Ectodermal cell (in vitro differentiated cells): Measurements from ENCODE around the gene NDUFAF4.

Source experiments
- H3K27ac ChIP-seq: 2 replicates; pipeline ENCODE4 v1.7.0; 2013; ENCODE audit warnings: mild to moderate bottlenecking, low read depth, low read length; ENCODE audit not compliant: insufficient read depth, poor library complexity, severe bottlenecking
- H3K27me3 ChIP-seq: 2 replicates; pipeline ENCODE4 v1.7.0; 2013; ENCODE audit warnings: mild to moderate bottlenecking, low read length; ENCODE audit not compliant: insufficient read depth, control insufficient read depth, poor library complexity, severe bottlenecking
- H3K36me3 ChIP-seq: one replicate; pipeline ENCODE4 v1.7.0; 2013; ENCODE audit warnings: low read length; ENCODE audit not compliant: control insufficient read depth, insufficient read depth
- H3K4me1 ChIP-seq: one replicate; pipeline ENCODE4 v1.7.0; 2013; ENCODE audit warnings: low read length; ENCODE audit not compliant: control insufficient read depth, insufficient read depth
- H3K4me3 ChIP-seq: 2 replicates; pipeline ENCODE4 v1.7.0; 2013; ENCODE audit warnings: low read depth, low read length, control low read depth; ENCODE audit not compliant: insufficient read depth
- H3K9me3 ChIP-seq: 2 replicates; pipeline ENCODE4 v1.7.0; 2013; ENCODE audit warnings: mild to moderate bottlenecking, low read length, moderate library complexity; ENCODE audit not compliant: control insufficient read depth
- WGBS, 2 experiments: methylation state at CpG; one replicate each; pipeline ENCODE4 v1.1.7; 2013; ENCODE audit warnings: missing lambda C conversion rate in 2 of 2; 5-methylcytosine and 5-hydroxymethylcytosine counted together

NDUFAF4 gene

GRCh38 chr6:96872976-96873375, 24.7 kb downstream of the NDUFAF4 start:
- Histone ChIP-seq H3K27ac (no peak overlapping the region), H3K27me3 (no peaks in the 10 kb centered on the region), H3K36me3 (no peaks in the 10 kb centered on the region), H3K9me3 (no peaks in the 10 kb centered on the region), H3K4me3 (no peak overlapping the region), H3K4me1 (no peaks in the 10 kb centered on the region)
- 90 to 100% methylated on average over 1 of the region's 1 CpG for WGBS, 2 experiments

- Histone ChIP-seq H3K4me3 (no peak overlapping the region), H3K27me3 (no peaks in the 10 kb centered on the region), H3K27ac (no peak overlapping the region), H3K36me3 (no peaks in the 10 kb centered on the region), H3K4me1 (no peaks in the 10 kb centered on the region), H3K9me3 (no peaks in the 10 kb centered on the region)
- WGBS, 2 experiments = 93 to 98% methylated on average over 3 of the region's 3 CpGs
These were observed 32.7 kb downstream of the NDUFAF4 start for GRCh38 chr6:96865055-96865405.

GRCh38 chr6:96864216-96865054, 33.3 kb downstream of the NDUFAF4 start:
- Histone ChIP-seq H3K4me3 (no peak overlapping the region), H3K27ac (no peak overlapping the region), H3K36me3 (no peaks in the 10 kb centered on the region), H3K27me3 (no peaks in the 10 kb centered on the region), H3K9me3 (no peaks in the 10 kb centered on the region), H3K4me1 (no peaks in the 10 kb centered on the region)
- 91 to 100% methylated on average over 2 to 3 of the region's 3 CpGs for WGBS, 2 experiments

GRCh38 chr6:96862560-96862959, 35.1 kb downstream of the NDUFAF4 start:
- H3K4me3 ChIP-seq = no peak overlapping the region
- 87 to 88% methylated on average over 1 of the region's 1 CpG for whole genome bisulfite sequencing, 2 experiments

GRCh38 chr6:96861588-96861987, 36.1 kb downstream of the NDUFAF4 start:
- Histone ChIP-seq H3K36me3 (no peaks in the 10 kb centered on the region), H3K27me3 (no peaks in the 10 kb centered on the region), H3K9me3 (no peaks in the 10 kb centered on the region), H3K4me3 (no peak overlapping the region), H3K4me1 (no peaks in the 10 kb centered on the region), H3K27ac (no peak overlapping the region)

More at GRCh38 chr6:96862560-96862959, 35.1 kb downstream of the NDUFAF4 start:
- no peaks in the 10 kb centered on the region for H3K27me3 ChIP-seq
- no peaks in the 10 kb centered on the region for H3K4me1 ChIP-seq
- no peak overlapping the region for H3K27ac ChIP-seq
- H3K9me3 ChIP-seq = no peaks in the 10 kb centered on the region
- H3K36me3 ChIP-seq = no peaks in the 10 kb centered on the region

GRCh38 chr6:96856856-96857255, 40.8 kb downstream of the NDUFAF4 start:
- no peak overlapping the region for H3K4me3 ChIP-seq
- H3K27me3 ChIP-seq = no peaks in the 10 kb centered on the region
- no peaks in the 10 kb centered on the region for H3K36me3 ChIP-seq
- WGBS, 2 experiments = 95 to 98% methylated on average over 1 of the region's 1 CpG
- no peaks in the 10 kb centered on the region for H3K9me3 ChIP-seq
- H3K27ac ChIP-seq = no peak overlapping the region
- no peaks in the 10 kb centered on the region for H3K4me1 ChIP-seq

- Histone ChIP-seq H3K4me3 (no peak overlapping the region), H3K4me1 (no peaks in the 10 kb centered on the region), H3K27me3 (no peaks in the 10 kb centered on the region), H3K36me3 (no peaks in the 10 kb centered on the region), H3K27ac (no peak overlapping the region), H3K9me3 (no peaks in the 10 kb centered on the region)
- 100% methylated on average over 1 of the region's 2 CpGs for WGBS, 2 experiments
These were observed 44.6 kb downstream of the NDUFAF4 start for GRCh38 chr6:96853083-96853482.

GRCh38 chr6:96852605-96853004, 45.1 kb downstream of the NDUFAF4 start:
- no peak overlapping the region for H3K27ac ChIP-seq
- no peaks in the 10 kb centered on the region for H3K27me3 ChIP-seq
- H3K4me3 ChIP-seq = no peak overlapping the region
- H3K9me3 ChIP-seq = no peaks in the 10 kb centered on the region
- WGBS, 2 experiments = 90 to 93% methylated on average over 3 of the region's 3 CpGs
- H3K36me3 ChIP-seq = no peaks in the 10 kb centered on the region
- H3K4me1 ChIP-seq = no peaks in the 10 kb centered on the region

GRCh38 chr6:96851858-96852257, 45.8 kb downstream of the NDUFAF4 start:
- Histone ChIP-seq H3K27ac (no peak overlapping the region), H3K9me3 (no peaks in the 10 kb centered on the region), H3K36me3 (no peaks in the 10 kb centered on the region), H3K4me1 (no peaks in the 10 kb centered on the region), H3K4me3 (no peak overlapping the region), H3K27me3 (no peaks in the 10 kb centered on the region)
- 93 to 97% methylated on average over 5 to 8 of the region's 8 CpGs for WGBS, 2 experiments

GRCh38 chr6:96849615-96850014, 48.1 kb downstream of the NDUFAF4 start:
- no peaks in the 10 kb centered on the region for H3K9me3 ChIP-seq
- H3K4me3 ChIP-seq = no peak overlapping the region
- no peaks in the 10 kb centered on the region for H3K4me1 ChIP-seq
- H3K27me3 ChIP-seq = no peaks in the 10 kb centered on the region
- WGBS, 2 experiments = 90 to 91% methylated on average over 2 of the region's 2 CpGs
- H3K36me3 ChIP-seq = no peaks in the 10 kb centered on the region
- no peak overlapping the region for H3K27ac ChIP-seq
